ENCODE data around the gene IMPACT. TPM values are rescaled to one million over a fixed set of nuclear protein-coding genes. Genes with fewer than 3 reads are reported as not detected.

Gene IMPACT
- total and polyA plus RNA-seq, 2 donors: 17.1 to 17.5 TPM

DNA sequence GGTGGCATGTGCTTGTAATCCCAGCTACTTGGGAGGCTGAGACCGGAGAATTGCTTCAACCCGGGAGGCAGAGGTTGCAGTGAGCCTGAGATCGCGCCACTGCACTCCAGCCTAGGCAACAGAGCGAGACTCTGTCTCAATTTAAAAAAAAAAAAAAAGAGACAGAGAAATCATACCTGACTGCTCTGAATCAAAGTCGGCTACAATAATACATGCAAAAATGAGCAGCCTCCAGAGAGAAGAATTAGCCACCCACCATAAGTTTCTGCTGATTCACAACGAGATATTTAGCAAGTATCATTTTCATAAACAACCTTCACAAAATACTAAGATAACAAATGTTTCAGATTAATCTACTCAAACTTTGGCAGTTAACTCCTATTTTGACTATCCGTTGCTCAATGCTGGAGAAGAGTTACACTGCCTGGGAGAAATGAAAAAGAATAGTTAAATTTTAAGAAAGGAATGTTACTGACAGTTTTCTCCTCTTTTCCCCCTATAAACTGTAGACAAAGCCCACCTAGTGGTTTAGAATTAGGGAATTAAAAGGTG lies 30.3 kb upstream of the IMPACT start:
- no peak overlapping the region for H3K27ac ChIP-seq (ENCODE audit: low read depth in 1 of 2, low read length in 1 of 2)
- no peak for DNase-seq (ENCODE audit: low read depth in 6 of 9, low spot score in 9 of 9)
- 92% methylated on average over 8 of the region's 8 CpGs for WGBS
- peaks cover 2 to 3% of the 10 kb centered on the region in 2 donors for H3K27me3 ChIP-seq (ENCODE audit: control insufficient read depth in 2 of 2, insufficient read depth in 1 of 2, low read length in 1 of 2)
- H3K4me3 ChIP-seq (ENCODE audit: low read length in 2 of 2): no peak overlapping the region
- no peaks in the 10 kb centered on the region for H3K36me3 ChIP-seq (ENCODE audit: control insufficient read depth in 2 of 2, insufficient read depth in 2 of 2, low read length in 1 of 2)
- H3K9me3 ChIP-seq (ENCODE audit: control insufficient read depth in 2 of 2, insufficient read depth in 1 of 2, low read length in 1 of 2): no peaks in the 10 kb centered on the region
- H3K4me1 ChIP-seq (ENCODE audit: control insufficient read depth in 2 of 2, insufficient read depth in 2 of 2, low read length in 2 of 2): peaks cover 0 to 5% of the 10 kb centered on the region in 2 donors

DNA sequence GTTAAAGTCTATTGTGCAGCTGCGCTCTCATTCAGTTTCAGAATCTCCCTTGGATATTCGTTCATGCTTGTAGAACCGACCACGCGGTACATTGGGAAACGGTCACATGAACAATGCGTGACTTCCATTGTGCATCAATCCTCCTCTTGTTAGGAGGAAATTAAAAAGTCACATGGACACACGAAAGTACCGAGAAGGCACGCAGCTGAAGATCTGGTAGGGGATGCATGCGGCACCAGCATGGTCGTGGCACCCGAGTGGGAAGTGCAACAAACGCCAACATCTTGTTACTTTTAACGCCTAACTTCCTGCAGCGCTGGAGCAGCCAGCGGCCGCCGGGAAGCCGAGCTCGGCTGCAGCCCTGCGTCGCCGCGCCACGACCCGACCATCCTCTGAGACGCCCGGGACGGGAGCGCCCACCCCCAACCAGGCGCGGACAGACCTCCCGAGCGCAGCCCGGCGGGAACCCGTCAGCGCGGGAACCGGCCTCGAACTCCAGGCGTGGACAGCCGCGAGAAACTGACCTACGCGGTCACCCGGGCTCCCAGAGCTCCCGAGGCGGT lies 29.3 kb upstream of the IMPACT start:
- DNase-seq (ENCODE audit: low read depth in 6 of 9, low spot score in 9 of 9): peak; percentile 5 to 58 (median 28)
- Histone ChIP-seq H3K9me3 (ENCODE audit: control insufficient read depth in 2 of 2, insufficient read depth in 1 of 2, low read length in 1 of 2) (no peaks in the 10 kb centered on the region), H3K27ac (ENCODE audit: low read depth in 1 of 2, low read length in 1 of 2) (peak overlapping the region; percentile 9 to 33), H3K27me3 (ENCODE audit: control insufficient read depth in 2 of 2, insufficient read depth in 1 of 2, low read length in 1 of 2) (peaks cover 2 to 3% of the 10 kb centered on the region in 2 donors), H3K4me1 (ENCODE audit: control insufficient read depth in 2 of 2, insufficient read depth in 2 of 2, low read length in 2 of 2) (peaks cover 0 to 5% of the 10 kb centered on the region in 2 donors), H3K4me3 (ENCODE audit: low read length in 2 of 2) (peak overlapping the region; percentile 62 to 63), H3K36me3 (ENCODE audit: control insufficient read depth in 2 of 2, insufficient read depth in 2 of 2, low read length in 1 of 2) (no peaks in the 10 kb centered on the region)
- WGBS: under 1% methylated on average over 50 of the region's 50 CpGs

DNA sequence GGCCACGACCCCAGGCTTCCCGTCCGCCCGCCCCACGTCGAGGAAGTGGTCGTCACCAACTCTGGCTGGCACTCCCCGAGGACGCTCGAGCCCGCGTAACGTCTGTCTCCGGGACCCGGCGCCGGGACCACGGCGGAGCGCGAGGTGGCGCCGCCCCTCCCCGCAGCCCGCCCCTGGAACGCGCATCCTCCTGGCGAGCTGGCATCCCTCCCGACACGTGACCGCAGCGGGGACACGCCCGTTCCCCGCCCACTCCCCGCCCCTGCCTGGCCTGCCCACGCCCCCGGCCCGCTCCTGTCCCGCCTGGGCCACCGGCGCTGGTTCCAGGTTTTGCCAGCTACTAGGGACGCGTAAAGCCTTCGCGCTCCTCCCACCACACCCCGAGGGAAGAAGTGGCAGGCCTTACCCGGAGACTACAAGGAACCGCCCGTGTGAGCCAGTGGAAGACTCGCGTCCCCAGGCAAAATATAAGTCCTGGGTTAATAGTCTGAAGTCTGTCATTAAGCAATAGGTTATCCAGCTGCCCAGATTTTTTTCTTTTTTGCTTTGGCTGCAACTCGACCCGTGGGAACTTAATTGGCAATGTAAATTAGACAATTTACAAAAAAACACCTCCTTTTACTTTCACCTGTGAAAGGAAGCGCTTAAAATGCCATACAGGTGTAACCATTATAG lies 28.6 kb upstream of the IMPACT start, which contains the start of gene OSBPL1A:
Gene OSBPL1A, minus strand, starts transcription at position 131 of the 675 bp plus-strand sequence. CDS start 20,291 bp downstream, outside the sequence.
- Histone ChIP-seq H3K4me1 (ENCODE audit: control insufficient read depth in 2 of 2, insufficient read depth in 2 of 2, low read length in 2 of 2) (peaks cover 0 to 5% of the 10 kb centered on the region in 2 donors), H3K9me3 (ENCODE audit: control insufficient read depth in 2 of 2, insufficient read depth in 1 of 2, low read length in 1 of 2) (no peaks in the 10 kb centered on the region), H3K27ac (ENCODE audit: low read depth in 1 of 2, low read length in 1 of 2) (peak within 1 kb of the TSS; percentile 9 to 33), H3K27me3 (ENCODE audit: control insufficient read depth in 2 of 2, insufficient read depth in 1 of 2, low read length in 1 of 2) (peaks cover 2 to 3% of the 10 kb centered on the region in 2 donors), H3K36me3 (ENCODE audit: control insufficient read depth in 2 of 2, insufficient read depth in 2 of 2, low read length in 1 of 2) (no peaks in the 10 kb centered on the region), H3K4me3 (ENCODE audit: low read length in 2 of 2) (peak within 1 kb of the TSS; percentile 62 to 63)
- peak; percentile 45 to 88 (median 74) for DNase-seq (ENCODE audit: low read depth in 6 of 9, low spot score in 9 of 9)
- 3% methylated on average over 55 of the region's 55 CpGs for WGBS

DNA sequence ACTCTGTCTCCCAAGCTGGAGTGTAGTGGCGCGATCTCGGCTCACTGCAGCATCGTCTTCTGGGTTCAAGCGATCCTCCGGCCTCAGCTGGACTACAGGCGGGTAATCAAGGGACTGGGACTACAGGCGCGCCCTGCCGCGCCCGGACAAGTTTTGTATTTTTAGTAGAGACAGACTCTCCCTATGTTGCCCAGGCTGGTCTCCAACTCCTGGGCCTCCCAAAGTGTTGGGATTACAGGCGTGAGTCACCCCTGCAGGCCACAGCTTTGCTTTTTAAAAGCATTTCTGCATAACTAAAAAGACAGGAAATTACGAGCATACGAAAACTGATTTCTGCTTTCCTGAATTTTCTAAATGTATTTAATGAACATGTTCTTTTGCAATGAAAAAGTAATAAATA lies 27.9 kb upstream of the IMPACT start:
- Histone ChIP-seq H3K36me3 (ENCODE audit: control insufficient read depth in 2 of 2, insufficient read depth in 2 of 2, low read length in 1 of 2) (no peaks in the 10 kb centered on the region), H3K4me3 (ENCODE audit: low read length in 2 of 2) (no peak overlapping the region), H3K4me1 (ENCODE audit: control insufficient read depth in 2 of 2, insufficient read depth in 2 of 2, low read length in 2 of 2) (peaks cover 0 to 5% of the 10 kb centered on the region in 2 donors), H3K27me3 (ENCODE audit: control insufficient read depth in 2 of 2, insufficient read depth in 1 of 2, low read length in 1 of 2) (peaks cover 2 to 3% of the 10 kb centered on the region in 2 donors), H3K27ac (ENCODE audit: low read depth in 1 of 2, low read length in 1 of 2) (no peak overlapping the region), H3K9me3 (ENCODE audit: control insufficient read depth in 2 of 2, insufficient read depth in 1 of 2, low read length in 1 of 2) (no peaks in the 10 kb centered on the region)
- no peak for DNase-seq (ENCODE audit: low read depth in 6 of 9, low spot score in 9 of 9)
- WGBS: 96% methylated on average over 15 of the region's 15 CpGs

DNA sequence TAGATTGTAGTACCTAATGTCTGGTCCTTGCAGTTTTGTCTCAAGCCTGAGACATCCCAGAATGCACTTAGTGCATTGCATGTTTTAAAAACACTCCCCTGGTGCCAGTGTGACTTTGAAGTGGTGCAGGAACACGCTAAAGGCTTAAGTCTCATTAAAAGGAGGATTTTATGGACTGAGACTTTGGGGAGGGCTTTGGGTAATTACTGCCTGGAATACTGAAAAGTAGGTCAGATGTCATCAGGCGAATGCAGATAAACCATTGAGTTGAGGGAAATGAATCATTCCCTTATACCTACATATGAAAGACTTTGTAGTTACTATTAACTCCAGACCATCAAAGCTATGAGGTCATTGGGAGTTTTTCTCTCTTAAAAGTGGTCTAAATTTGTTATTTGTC lies 25.9 kb upstream of the IMPACT start:
- no peak overlapping the region for H3K27ac ChIP-seq (ENCODE audit: low read depth in 1 of 2, low read length in 1 of 2)
- WGBS: 94% methylated on average over 2 of the region's 2 CpGs
- H3K9me3 ChIP-seq (ENCODE audit: control insufficient read depth in 2 of 2, insufficient read depth in 1 of 2, low read length in 1 of 2): no peaks in the 10 kb centered on the region
- H3K4me3 ChIP-seq (ENCODE audit: low read length in 2 of 2): no peak overlapping the region
- no peaks in the 10 kb centered on the region for H3K36me3 ChIP-seq (ENCODE audit: control insufficient read depth in 2 of 2, insufficient read depth in 2 of 2, low read length in 1 of 2)
- H3K27me3 ChIP-seq (ENCODE audit: control insufficient read depth in 2 of 2, insufficient read depth in 1 of 2, low read length in 1 of 2): peaks cover 2 to 3% of the 10 kb centered on the region in 2 donors
- H3K4me1 ChIP-seq (ENCODE audit: control insufficient read depth in 2 of 2, insufficient read depth in 2 of 2, low read length in 2 of 2): peaks cover 0 to 3% of the 10 kb centered on the region in 2 donors
- DNase-seq (ENCODE audit: low read depth in 6 of 9, low spot score in 9 of 9): no peak

- Histone ChIP-seq H3K4me1 (ENCODE audit: control insufficient read depth in 2 of 2, insufficient read depth in 2 of 2, low read length in 2 of 2) (peaks cover 0 to 3% of the 10 kb centered on the region in 2 donors), H3K27ac (ENCODE audit: low read depth in 1 of 2, low read length in 1 of 2) (no peak overlapping the region), H3K36me3 (ENCODE audit: control insufficient read depth in 2 of 2, insufficient read depth in 2 of 2, low read length in 1 of 2) (no peaks in the 10 kb centered on the region), H3K4me3 (ENCODE audit: low read length in 2 of 2) (no peak overlapping the region), H3K9me3 (ENCODE audit: control insufficient read depth in 2 of 2, insufficient read depth in 1 of 2, low read length in 1 of 2) (no peaks in the 10 kb centered on the region), H3K27me3 (ENCODE audit: control insufficient read depth in 2 of 2, insufficient read depth in 1 of 2, low read length in 1 of 2) (peaks cover 0 to 3% of the 10 kb centered on the region in 2 donors)
- 88% methylated on average over 6 of the region's 6 CpGs for WGBS
- DNase-seq (ENCODE audit: low read depth in 6 of 9, low spot score in 9 of 9): peak in 2 of 9 donors; percentile 14 to 34
These were observed 24.2 kb upstream of the IMPACT start for GRCh38 chr18:24402209-24402785.

- no peak for DNase-seq (ENCODE audit: low read depth in 6 of 9, low spot score in 9 of 9)
- no peak overlapping the region for H3K4me3 ChIP-seq (ENCODE audit: low read length in 2 of 2)
- H3K4me1 ChIP-seq (ENCODE audit: control insufficient read depth in 2 of 2, insufficient read depth in 2 of 2, low read length in 2 of 2): peaks cover 0 to 1% of the 10 kb centered on the region in 2 donors
- no peaks in the 10 kb centered on the region for H3K36me3 ChIP-seq (ENCODE audit: control insufficient read depth in 2 of 2, insufficient read depth in 2 of 2, low read length in 1 of 2)
- H3K27me3 ChIP-seq (ENCODE audit: control insufficient read depth in 2 of 2, insufficient read depth in 1 of 2, low read length in 1 of 2): peaks cover 0 to 2% of the 10 kb centered on the region in 2 donors
- WGBS: 81% methylated on average over 5 of the region's 5 CpGs
- H3K9me3 ChIP-seq (ENCODE audit: control insufficient read depth in 2 of 2, insufficient read depth in 1 of 2, low read length in 1 of 2): no peaks in the 10 kb centered on the region
- no peak overlapping the region for H3K27ac ChIP-seq (ENCODE audit: low read depth in 1 of 2, low read length in 1 of 2)
These were observed 23.4 kb upstream of the IMPACT start for GRCh38 chr18:24403076-24403475.

- no peak for DNase-seq (ENCODE audit: low read depth in 6 of 9, low spot score in 9 of 9)
- no peak overlapping the region for H3K4me3 ChIP-seq (ENCODE audit: low read length in 2 of 2)
- no peaks in the 10 kb centered on the region for H3K36me3 ChIP-seq (ENCODE audit: control insufficient read depth in 2 of 2, insufficient read depth in 2 of 2, low read length in 1 of 2)
- no peaks in the 10 kb centered on the region for H3K4me1 ChIP-seq (ENCODE audit: control insufficient read depth in 2 of 2, insufficient read depth in 2 of 2, low read length in 2 of 2)
- WGBS: 95% methylated on average over 3 of the region's 3 CpGs
- H3K27ac ChIP-seq (ENCODE audit: low read depth in 1 of 2, low read length in 1 of 2): no peak overlapping the region
- H3K9me3 ChIP-seq (ENCODE audit: control insufficient read depth in 2 of 2, insufficient read depth in 1 of 2, low read length in 1 of 2): no peaks in the 10 kb centered on the region
- peaks cover 0 to 2% of the 10 kb centered on the region in 2 donors for H3K27me3 ChIP-seq (ENCODE audit: control insufficient read depth in 2 of 2, insufficient read depth in 1 of 2, low read length in 1 of 2)
These were observed 21.9 kb upstream of the IMPACT start for GRCh38 chr18:24404591-24404990.

- H3K36me3 ChIP-seq (ENCODE audit: control insufficient read depth in 2 of 2, insufficient read depth in 2 of 2, low read length in 1 of 2): no peaks in the 10 kb centered on the region
- 93% methylated on average over 2 of the region's 2 CpGs for WGBS
- H3K27me3 ChIP-seq (ENCODE audit: control insufficient read depth in 2 of 2, insufficient read depth in 1 of 2, low read length in 1 of 2): peaks cover 0 to 2% of the 10 kb centered on the region in 2 donors
- no peak for DNase-seq (ENCODE audit: low read depth in 6 of 9, low spot score in 9 of 9)
- H3K27ac ChIP-seq (ENCODE audit: low read depth in 1 of 2, low read length in 1 of 2): no peak overlapping the region
- H3K9me3 ChIP-seq (ENCODE audit: control insufficient read depth in 2 of 2, insufficient read depth in 1 of 2, low read length in 1 of 2): no peaks in the 10 kb centered on the region
- no peaks in the 10 kb centered on the region for H3K4me1 ChIP-seq (ENCODE audit: control insufficient read depth in 2 of 2, insufficient read depth in 2 of 2, low read length in 2 of 2)
- no peak overlapping the region for H3K4me3 ChIP-seq (ENCODE audit: low read length in 2 of 2)
These were observed 18.0 kb upstream of the IMPACT start for GRCh38 chr18:24408496-24408895.
